ENCODE results near the gene SDK1.

SDK1 gene

GRCh38 chr7:4203626-4204512 lies 902.8 kb downstream of the SDK1 start (continued):
- TF ChIP-seq, protein P1, sequence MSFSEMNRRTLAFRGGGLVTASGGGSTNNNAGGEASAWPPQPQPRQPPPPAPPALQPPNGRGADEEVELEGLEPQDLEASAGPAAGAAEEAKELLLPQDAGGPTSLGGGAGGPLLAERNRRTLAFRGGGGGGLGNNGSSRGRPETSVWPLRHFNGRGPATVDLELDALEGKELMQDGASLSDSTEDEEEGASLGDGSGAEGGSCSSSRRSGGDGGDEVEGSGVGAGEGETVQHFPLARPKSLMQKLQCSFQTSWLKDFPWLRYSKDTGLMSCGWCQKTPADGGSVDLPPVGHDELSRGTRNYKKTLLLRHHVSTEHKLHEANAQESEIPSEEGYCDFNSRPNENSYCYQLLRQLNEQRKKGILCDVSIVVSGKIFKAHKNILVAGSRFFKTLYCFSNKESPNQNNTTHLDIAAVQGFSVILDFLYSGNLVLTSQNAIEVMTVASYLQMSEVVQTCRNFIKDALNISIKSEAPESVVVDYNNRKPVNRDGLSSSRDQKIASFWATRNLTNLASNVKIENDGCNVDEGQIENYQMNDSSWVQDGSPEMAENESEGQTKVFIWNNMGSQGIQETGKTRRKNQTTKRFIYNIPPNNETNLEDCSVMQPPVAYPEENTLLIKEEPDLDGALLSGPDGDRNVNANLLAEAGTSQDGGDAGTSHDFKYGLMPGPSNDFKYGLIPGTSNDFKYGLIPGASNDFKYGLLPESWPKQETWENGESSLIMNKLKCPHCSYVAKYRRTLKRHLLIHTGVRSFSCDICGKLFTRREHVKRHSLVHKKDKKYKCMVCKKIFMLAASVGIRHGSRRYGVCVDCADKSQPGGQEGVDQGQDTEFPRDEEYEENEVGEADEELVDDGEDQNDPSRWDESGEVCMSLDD (tag by site-specific recombination; IDR thresholded peaks at IDR 0.05): no peak
- TF ChIP-seq ZNF560 (tag by site-specific recombination; IDR thresholded peaks at IDR 0.05; ENCODE audit: borderline replicate concordance): no peak
- TF ChIP-seq OSR2 (tag by site-specific recombination; IDR thresholded peaks at IDR 0.05): no peak
- TF ChIP-seq ZNF660 (tag by site-specific recombination; IDR thresholded peaks at IDR 0.05): no peak
- TF ChIP-seq ZNF645 (tag by site-specific recombination; IDR thresholded peaks at IDR 0.05): no peak
- no peak for TF ChIP-seq REPIN1 (tag by site-specific recombination; IDR thresholded peaks at IDR 0.05; ENCODE audit: low read depth)

DNA sequence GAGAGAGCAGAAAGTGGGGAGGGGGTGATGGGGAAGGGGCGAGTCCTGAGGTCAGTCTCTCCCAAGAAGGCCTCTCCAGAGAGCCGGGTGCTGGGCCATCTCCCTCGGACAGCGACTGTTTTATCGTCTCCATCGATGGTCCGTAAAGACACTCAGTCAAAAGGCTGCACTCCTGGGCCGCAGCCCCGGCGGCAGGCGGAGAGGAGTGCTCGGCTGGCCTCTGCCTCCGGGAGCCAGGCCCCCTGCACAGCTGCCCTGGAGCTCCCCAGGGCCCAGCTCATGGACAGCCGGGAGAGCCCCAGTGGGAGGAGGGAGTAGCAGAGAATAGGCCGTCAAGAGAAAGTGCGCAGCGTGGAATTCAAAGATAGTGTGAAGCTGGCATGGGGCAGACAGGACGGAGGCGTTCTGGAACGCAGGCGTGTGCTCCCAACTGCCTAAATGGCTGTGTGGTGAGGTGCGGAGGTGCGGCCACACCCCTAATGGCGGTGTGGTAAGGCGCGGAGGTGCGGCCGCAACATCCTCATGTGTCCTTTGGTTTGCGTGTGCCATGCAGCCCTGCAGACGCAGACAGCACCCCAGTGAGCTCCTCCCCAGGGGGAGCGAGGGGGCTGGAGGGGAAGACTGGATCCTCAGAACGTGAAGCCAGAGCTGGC lies 903.6 kb downstream of the SDK1 start:
- Histone ChIP-seq H3K9me3 (ENCODE audit: control insufficient read depth, insufficient read depth, low read depth, low read length) (no peaks in the 10 kb centered on the region), H3K4me3 (ENCODE audit: low read depth, low read length) (no peak overlapping the region), H3K36me3 (ENCODE audit: control insufficient read depth in 2 of 2, insufficient read depth in 1 of 2, low read length in 2 of 2) (no peaks in the 10 kb centered on the region), H3K4me1 (ENCODE audit: control insufficient read depth, insufficient read depth, low read length) (no peaks in the 10 kb centered on the region), H3K27ac (ENCODE audit: extremely low read depth, low read depth, low read length) (no peak overlapping the region)
- POLR2A ChIA-PET: no interaction called here
- TF ChIP-seq ZNF768 (tag by site-specific recombination; IDR thresholded peaks at IDR 0.05): no peak
- TF ChIP-seq ZNF23 (tag by site-specific recombination; IDR thresholded peaks at IDR 0.05; ENCODE audit: borderline replicate concordance): no peak
- no peak for TF ChIP-seq ZFHX2 (tag by site-specific recombination; conservative IDR thresholded peaks at IDR 0.05)
- TF ChIP-seq ZNF785 (tag by site-specific recombination; IDR thresholded peaks at IDR 0.05): no peak
- TF ChIP-seq ZNF138 (tag by site-specific recombination; IDR thresholded peaks at IDR 0.05; ENCODE audit: borderline replicate concordance): no peak
- no peak for TF ChIP-seq ZNF16 (tag by site-specific recombination; IDR thresholded peaks at IDR 0.05; ENCODE audit: low read depth)
- TF ChIP-seq IKZF3 (tag by site-specific recombination; IDR thresholded peaks at IDR 0.05): no peak
- no peak for TF ChIP-seq ZNF514 (tag by site-specific recombination; IDR thresholded peaks at IDR 0.05)
- TF ChIP-seq ZNF837 (tag by site-specific recombination; IDR thresholded peaks at IDR 0.05): no peak
- TF ChIP-seq ZNF600 (tag by site-specific recombination; IDR thresholded peaks at IDR 0.05): no peak
- TF ChIP-seq GLIS2 (tag by site-specific recombination; IDR thresholded peaks at IDR 0.05): no peak
- no peak for TF ChIP-seq ZNF843 (tag by site-specific recombination; IDR thresholded peaks at IDR 0.05)
- no peak for TF ChIP-seq MEIS1 (CRISPR knock-in tag; IDR thresholded peaks at IDR 0.05; ENCODE audit: borderline replicate concordance)
- TF ChIP-seq ZNF670 (tag by site-specific recombination; IDR thresholded peaks at IDR 0.05; ENCODE audit: low read depth): no peak
- no peak for TF ChIP-seq ZNF558 (tag by site-specific recombination; IDR thresholded peaks at IDR 0.05)
- no peak for TF ChIP-seq ZNF350 (tag by site-specific recombination; IDR thresholded peaks at IDR 0.05)
- TF ChIP-seq ZNF394 (tag by site-specific recombination; IDR thresholded peaks at IDR 0.05; ENCODE audit: borderline replicate concordance): no peak
- CTCF ChIA-PET: interaction anchor here (0.6 to 0.7 kb wide), 2 partner anchors 21 to 420 kb away, joined by 3 to 5 read pairs; no protein-coding TSS in a partner anchor

All from HEK293 (cell line).